ENCODE results near the gene DNAJB6.
"Not testable (repeated sequence)": the region's sequence is repeated elsewhere in the genome, so short reads cannot be mapped to it uniquely, and the experiment has no call there.

Gene DNAJB6

GRCh38 chr7:157442993-157443831 lies 106.4 kb downstream of the DNAJB6 start:
- DNase-seq (ENCODE audit: low read depth), result no peak

- no peak for DNase-seq (ENCODE audit: low read depth)
These were observed 107.4 kb downstream of the DNAJB6 start for GRCh38 chr7:157444011-157444842.

DNA sequence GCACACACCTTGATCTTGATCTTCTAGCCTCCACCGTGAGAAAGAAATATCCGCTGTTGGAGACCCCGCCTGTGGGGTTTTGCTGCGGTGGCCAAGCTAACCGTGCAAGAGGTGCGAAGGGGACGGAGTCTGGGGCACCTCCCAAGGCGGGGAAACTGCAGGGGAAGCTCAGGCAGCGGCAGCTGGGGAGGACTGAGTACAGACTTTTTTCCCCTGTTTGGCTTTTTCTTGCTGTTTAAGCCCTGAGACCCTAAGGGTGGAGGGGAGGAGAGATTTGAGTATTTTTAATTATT lies 108.0 kb downstream of the DNAJB6 start:
- no peak for DNase-seq (ENCODE audit: low read depth)

DNA sequence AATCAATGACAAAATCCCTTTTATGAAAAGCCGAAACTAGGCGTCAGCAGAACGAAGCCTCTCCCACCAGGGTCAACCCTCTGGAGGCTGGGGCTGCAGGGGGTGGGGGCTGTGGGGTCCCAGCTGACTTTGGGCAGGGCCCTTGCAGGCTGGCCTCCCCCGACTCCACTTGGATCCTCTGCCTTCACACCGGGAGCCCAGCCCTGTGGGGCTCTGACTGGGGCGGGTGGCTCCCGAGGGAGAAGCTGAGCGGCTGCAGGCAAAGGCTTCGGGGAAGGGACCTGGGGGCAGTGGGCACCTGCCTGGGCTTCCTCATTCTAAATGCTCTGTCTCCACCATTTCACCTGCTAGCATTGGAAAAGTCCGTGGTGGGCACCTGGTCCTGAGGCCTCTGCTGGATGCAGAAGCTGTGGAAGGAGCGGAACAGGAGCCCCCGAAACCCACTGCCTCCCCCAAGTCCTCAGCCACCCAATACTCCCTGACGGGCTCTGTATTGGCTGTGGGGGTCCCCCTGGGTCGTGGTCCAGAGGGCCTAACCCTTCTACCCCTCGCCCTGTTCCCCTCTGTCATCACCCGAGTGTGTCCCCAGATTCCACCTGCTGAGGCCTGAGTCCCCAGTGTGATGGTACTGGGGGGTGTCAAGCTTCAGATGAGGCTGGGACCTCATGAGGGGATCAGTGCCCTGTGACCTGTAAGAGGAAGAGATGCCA lies 108.6 kb downstream of the DNAJB6 start:
- no peak for DNase-seq (ENCODE audit: low read depth)

GRCh38 chr7:157445956-157446295 lies 109.1 kb downstream of the DNAJB6 start:
- DNase-seq (ENCODE audit: low read depth), result no peak

DNA sequence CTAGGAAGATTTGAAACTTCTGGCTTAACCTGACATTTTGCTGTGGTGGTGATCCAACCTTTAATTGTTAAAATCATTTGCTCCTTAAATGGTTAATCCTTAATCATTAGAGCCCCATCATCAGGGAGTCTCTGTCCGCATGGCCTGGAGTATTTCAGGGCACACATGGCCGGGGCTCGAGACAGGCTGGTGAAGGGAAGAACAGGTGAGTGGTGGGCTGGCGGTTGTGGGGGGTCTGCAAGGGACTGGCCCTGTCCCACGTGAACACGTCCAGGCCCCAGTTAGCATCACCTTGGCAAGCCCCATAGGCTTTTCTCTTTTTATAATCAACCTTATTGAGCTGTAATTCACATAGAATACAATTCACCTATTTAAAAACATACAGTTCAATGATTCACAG lies 109.5 kb downstream of the DNAJB6 start:
- DNase-seq (ENCODE audit: low read depth), result no peak

DNA sequence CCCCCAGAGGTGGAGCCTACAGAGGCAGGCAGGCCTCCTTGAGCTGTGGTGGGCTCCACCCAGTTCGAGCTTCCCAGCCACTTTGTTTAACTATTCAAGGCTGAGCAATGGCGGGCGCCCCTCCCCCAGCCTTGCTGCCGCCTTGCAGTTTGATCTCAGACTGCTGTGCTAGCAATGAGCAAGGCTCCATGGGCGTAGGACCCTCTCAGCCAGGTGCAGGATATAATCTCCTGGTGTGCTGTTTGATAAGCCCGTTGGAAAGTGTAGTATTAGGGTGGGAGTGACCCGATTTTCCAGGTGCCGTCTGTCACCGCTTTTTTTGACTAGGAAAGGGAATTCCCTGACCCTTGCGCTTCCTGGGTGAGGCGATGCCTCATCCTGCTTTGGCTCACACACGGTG lies 117.2 kb downstream of the DNAJB6 start:
- DNase-seq (ENCODE audit: low read depth), result not testable (repeated sequence)

DNA sequence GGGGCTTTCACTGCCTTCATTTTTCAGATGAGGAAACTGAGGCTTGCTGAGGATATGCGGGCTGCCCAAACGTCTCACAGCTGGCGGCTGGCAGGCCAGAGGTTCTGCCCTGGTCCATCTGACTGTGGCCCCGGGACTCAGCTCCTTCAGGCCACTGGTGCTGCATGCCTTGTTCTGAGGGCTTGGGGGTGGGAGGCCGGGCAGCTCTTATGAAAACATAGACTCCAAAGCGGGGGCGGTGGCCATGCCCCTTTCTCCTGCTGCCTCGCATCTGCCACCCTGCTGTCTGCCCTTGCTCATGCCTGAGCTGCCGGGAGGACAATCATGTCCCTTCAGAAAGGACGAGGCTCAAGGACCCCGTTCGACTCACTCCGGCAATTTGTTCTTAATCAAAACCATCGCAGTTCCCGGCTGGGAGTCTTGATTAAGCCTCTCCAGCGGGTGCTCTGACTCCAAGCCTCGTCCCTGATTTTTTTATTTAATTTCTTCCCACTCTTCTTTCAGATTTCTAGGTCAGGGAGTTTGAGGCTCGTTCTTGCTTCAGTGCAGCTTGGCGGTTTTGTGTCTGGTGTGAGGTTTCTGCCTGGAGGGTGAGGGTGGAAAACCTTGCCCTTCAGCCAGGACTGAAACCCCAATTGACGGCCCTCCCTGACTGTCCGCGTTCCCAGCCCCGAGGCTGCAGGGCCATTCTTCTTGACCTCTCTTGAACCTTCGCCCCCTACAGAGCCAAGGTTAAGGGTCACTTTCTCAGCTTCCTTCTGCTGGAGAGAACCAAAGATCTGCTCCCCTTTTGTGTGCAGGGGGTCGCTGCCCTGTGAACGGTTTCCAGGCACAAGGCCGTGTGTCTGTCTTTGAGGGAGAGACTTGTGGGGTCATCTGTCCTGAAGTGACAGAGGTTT lies 120.8 kb downstream of the DNAJB6 start:
- no peak for DNase-seq (ENCODE audit: low read depth)

GRCh38 chr7:157458254-157458633 lies 121.4 kb downstream of the DNAJB6 start:
- no peak for DNase-seq (ENCODE audit: low read depth)

DNA sequence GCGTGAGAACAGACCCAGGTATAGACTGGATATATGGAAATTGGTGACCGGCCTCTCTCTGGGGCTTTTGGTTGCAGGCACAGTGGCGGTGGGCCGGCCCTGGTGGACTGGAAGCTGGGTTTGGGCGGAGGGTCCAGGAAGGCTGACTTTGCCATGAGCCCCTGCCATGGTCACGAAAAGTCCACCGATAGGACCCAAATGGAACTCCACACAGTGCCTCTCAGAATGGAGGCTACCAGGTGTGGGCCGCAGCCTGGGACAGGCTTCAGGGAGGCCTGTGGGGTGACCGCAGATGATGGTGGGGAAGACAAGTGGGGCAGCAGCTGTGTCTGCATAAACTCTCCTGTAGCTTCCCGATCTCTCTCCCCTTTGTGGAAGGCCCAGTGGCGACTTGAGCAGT lies 123.2 kb downstream of the DNAJB6 start:
- no peak for DNase-seq (ENCODE audit: low read depth)

GRCh38 chr7:157460721-157461120 lies 123.9 kb downstream of the DNAJB6 start:
- no peak for DNase-seq (ENCODE audit: low read depth)

GRCh38 chr7:157461573-157462418 lies 125.0 kb downstream of the DNAJB6 start:
- DNase-seq (ENCODE audit: low read depth), result no peak

DNA sequence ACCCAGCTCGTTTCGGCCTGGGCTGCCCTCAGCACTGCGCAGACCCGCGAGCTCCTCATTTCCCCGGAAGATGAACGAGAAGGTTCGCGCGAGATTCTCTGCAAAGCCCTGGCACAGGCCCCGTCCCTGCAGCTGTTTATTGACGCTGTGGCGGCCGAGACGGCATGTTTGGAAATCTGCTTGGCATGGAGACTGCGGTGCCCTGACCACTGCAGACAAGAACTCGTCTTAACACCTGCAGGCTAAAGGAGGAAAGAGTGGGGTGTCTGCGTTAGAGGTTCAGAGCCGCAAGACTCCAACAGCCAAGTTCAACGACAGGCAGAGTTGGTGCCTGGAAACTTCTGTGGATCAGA lies 125.6 kb downstream of the DNAJB6 start:
- no peak for DNase-seq (ENCODE audit: low read depth)

- DNase-seq (ENCODE audit: low read depth), result no peak
These were observed 126.0 kb downstream of the DNAJB6 start for GRCh38 chr7:157462840-157463239.

GRCh38 chr7:157463245-157463644 lies 126.4 kb downstream of the DNAJB6 start:
- no peak for DNase-seq (ENCODE audit: low read depth)

DNA sequence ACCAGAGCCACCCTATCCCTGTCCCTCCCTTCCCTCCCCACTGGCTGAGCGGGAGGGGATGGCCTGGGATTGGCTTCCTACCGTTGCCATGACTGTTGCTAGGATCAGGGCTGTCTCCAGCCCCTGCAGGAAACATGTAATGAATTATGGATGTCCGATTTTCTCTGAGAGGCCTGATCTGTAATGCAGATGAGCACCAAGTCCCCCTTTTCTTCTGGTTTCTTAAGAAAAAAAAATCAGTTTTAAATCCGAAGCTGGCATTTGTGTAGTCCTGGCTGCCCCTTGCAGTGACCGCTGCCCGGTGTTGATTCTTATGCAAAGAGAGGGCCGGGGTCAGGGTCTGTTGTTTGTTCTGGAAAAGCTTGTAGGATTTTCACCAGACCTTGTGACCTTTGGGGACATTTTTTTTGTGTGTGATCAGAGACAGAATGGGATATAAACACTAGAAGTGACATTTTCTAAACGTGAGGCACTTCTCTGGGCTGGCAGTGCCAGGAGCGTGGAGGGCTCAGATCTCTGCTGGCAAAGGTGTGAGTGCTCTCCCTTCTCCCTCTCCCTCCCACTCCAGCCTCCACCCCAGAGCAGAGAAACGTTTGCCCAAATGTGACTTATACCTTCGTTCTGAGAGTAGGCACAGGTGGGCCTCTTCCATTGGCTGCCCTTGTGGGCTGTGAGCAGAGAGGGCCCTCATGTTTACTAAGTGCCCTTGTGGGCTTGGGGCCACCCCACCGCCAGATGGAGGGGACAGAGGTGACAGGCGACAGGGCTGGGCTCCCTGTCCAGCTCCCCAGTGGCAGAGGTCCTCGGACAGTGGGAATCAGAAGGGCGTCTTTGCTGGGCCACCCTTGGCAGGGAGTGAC lies 127.5 kb downstream of the DNAJB6 start:
- no peak for DNase-seq (ENCODE audit: low read depth)

- DNase-seq (ENCODE audit: low read depth), result no peak
These were observed 128.4 kb downstream of the DNAJB6 start for GRCh38 chr7:157464971-157465886.

DNA sequence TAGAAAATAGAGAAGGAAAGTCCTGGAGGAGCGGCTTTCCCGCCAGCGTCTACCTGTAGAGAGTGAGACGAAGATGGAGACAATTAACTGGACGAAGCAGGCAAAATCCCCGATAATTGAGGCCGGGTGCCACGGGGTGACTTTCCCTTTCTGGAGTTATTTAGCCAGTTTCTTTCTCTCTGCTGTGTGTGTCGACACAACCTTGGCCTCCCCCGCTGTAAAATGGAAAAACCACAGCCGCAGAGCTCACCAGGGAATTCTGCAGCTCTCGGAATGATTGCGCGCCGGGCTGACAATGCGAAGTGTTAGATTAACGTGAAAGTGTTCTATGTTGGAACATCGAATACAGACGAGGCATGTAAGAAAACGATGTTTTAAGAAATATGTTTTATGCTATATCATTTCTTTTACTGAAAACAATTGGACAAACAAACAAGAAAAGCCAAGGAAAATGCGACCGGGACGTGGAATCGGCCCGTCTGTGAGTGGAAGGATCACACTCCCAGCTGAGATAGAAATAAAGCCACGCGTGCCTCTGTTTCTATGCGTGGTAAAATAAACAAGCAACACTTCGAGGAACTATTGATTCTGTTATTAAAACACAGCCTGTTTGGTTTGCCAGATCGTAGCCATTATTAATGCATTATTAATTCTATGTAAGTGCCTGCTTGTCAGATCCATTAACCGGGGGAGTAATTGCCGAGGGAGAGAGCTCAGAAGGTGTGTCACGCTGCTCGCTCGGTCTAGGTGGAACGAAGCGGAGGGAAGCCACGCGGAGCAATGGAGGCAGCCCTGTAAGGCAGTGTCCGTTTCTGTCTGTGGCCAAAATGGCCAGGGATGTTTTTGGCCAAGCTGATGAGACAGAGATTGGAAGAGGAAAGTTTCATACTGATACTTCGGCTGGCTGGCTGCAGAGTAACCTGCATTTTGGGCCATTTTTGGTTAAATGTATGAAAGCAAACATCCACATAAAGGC lies 129.4 kb downstream of the DNAJB6 start:
- DNase-seq (ENCODE audit: low read depth), result no peak

All from stimulated activated CD8-positive, alpha-beta memory T cell treated with anti-CD3 and anti-CD28 coated beads, Interleukin-7, amount 100 ng/mL, for 24 hours (primary cell).